Measurements from ENCODE around the gene DPH1.

Gene DPH1

GRCh38 chr17:2061441-2061958, 31.5 kb downstream of the DPH1 start:
- ChIA-PET CTCF (no interaction called here), POLR2A (no interaction called here)
- no peak for DNase-seq (ENCODE audit: extremely low spot score)
- TF ChIP-seq, protein P1, sequence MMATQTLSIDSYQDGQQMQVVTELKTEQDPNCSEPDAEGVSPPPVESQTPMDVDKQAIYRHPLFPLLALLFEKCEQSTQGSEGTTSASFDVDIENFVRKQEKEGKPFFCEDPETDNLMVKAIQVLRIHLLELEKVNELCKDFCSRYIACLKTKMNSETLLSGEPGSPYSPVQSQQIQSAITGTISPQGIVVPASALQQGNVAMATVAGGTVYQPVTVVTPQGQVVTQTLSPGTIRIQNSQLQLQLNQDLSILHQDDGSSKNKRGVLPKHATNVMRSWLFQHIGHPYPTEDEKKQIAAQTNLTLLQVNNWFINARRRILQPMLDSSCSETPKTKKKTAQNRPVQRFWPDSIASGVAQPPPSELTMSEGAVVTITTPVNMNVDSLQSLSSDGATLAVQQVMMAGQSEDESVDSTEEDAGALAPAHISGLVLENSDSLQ (IDR thresholded peaks at IDR 0.05): no peak
- TF ChIP-seq CTBP1 (IDR thresholded peaks at IDR 0.05; ENCODE audit: borderline replicate concordance) (no peak), FOXA1 (IDR thresholded peaks at IDR 0.05) (no peak), HDGF (IDR thresholded peaks at IDR 0.05; ENCODE audit: borderline replicate concordance) (no peak), TARDBP (IDR thresholded peaks at IDR 0.05) (no peak), ELF4 (IDR thresholded peaks at IDR 0.05) (no peak)

DNA sequence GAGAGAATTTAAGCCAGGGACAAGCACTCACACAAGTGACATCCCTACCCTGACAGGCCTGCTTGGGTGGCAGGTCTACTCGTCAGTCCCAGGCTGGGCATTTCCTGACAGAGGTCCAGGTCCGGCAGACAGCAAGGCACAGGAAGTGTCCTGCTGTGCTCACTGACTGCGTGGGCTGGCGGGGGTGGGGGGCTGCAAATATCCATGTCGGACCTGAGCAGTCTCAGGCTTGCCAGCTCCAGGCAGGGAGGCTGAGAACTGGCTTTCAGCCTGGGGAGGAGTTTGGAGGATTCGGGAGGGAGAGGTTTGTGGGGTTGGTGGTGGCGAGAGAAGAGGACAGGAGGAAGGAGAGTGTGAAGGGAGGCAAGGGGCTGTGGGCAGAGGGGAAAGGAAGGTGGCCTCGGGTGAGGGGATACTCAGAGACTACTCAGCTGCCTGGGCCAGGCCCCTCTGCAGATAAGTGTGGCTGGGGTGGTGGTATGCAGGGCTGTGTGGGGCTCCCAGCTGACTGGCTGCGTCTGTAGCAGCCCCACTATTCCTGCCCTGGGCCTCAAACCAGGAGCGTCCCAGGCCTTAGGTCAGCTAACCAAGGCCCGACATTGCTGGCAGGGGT, 32.7 kb downstream of the DPH1 start:
- no peak for DNase-seq (ENCODE audit: extremely low spot score)
- ChIA-PET POLR2A (no interaction called here), CTCF (interaction anchor here (0.6 kb wide), 1 partner anchor 94 kb away, joined by 3 read pairs; no protein-coding TSS in a partner anchor)
- TF ChIP-seq FOXK2 (IDR thresholded peaks at IDR 0.05) (no peak), BHLHE40 (IDR thresholded peaks at IDR 0.05; ENCODE audit: borderline replicate concordance) (no peak), SUZ12 (IDR thresholded peaks at IDR 0.05) (no peak), FOXA1 (IDR thresholded peaks at IDR 0.05) (no peak), ARNT (IDR thresholded peaks at IDR 0.05) (no peak), L3MBTL2 (conservative IDR thresholded peaks at IDR 0.05) (no peak), HDGF (IDR thresholded peaks at IDR 0.05; ENCODE audit: borderline replicate concordance) (no peak), SP1 (IDR thresholded peaks at IDR 0.05) (no peak), ZNF384 (IDR thresholded peaks at IDR 0.05) (no peak), CTBP1 (IDR thresholded peaks at IDR 0.05; ENCODE audit: borderline replicate concordance) (no peak)
- TF ChIP-seq, protein P1 (IDR thresholded peaks at IDR 0.05): no peak

GRCh38 chr17:2063261-2064146, 33.6 kb downstream of the DPH1 start:
- ChIA-PET POLR2A (no interaction called here), CTCF (interaction anchor here (0.6 to 1.0 kb wide), 4 partner anchors 9 to 185 kb away, joined by 3 to 4 read pairs (median 3); partner anchors contain the start of gene HIC1)
- no peak for TF ChIP-seq LEF1 (IDR thresholded peaks at IDR 0.05; ENCODE audit: borderline replicate concordance)
- TF ChIP-seq FOXM1 (IDR thresholded peaks at IDR 0.05; ENCODE audit: borderline replicate concordance): no peak
- TF ChIP-seq, protein P1 (IDR thresholded peaks at IDR 0.05): no peak
- no peak for TF ChIP-seq HDGF (IDR thresholded peaks at IDR 0.05; ENCODE audit: borderline replicate concordance)
- TF ChIP-seq SP1 (IDR thresholded peaks at IDR 0.05): no peak
- no peak for TF ChIP-seq BHLHE40 (IDR thresholded peaks at IDR 0.05; ENCODE audit: borderline replicate concordance)
- TF ChIP-seq CTBP1 (IDR thresholded peaks at IDR 0.05; ENCODE audit: borderline replicate concordance): no peak
- no peak for TF ChIP-seq L3MBTL2 (conservative IDR thresholded peaks at IDR 0.05)
- no peak for TF ChIP-seq ARNT (IDR thresholded peaks at IDR 0.05)
- TF ChIP-seq ELF4 (IDR thresholded peaks at IDR 0.05): no peak
- no peak for TF ChIP-seq ZNF384 (IDR thresholded peaks at IDR 0.05)
- TF ChIP-seq NFRKB (IDR thresholded peaks at IDR 0.05): no peak
- TF ChIP-seq FOXA1 (IDR thresholded peaks at IDR 0.05): no peak
- TF ChIP-seq FOXK2 (IDR thresholded peaks at IDR 0.05): no peak
- no peak for TF ChIP-seq SUZ12 (IDR thresholded peaks at IDR 0.05)
- TF ChIP-seq TARDBP (IDR thresholded peaks at IDR 0.05): no peak
- DNase-seq (ENCODE audit: extremely low spot score): no peak

DNA sequence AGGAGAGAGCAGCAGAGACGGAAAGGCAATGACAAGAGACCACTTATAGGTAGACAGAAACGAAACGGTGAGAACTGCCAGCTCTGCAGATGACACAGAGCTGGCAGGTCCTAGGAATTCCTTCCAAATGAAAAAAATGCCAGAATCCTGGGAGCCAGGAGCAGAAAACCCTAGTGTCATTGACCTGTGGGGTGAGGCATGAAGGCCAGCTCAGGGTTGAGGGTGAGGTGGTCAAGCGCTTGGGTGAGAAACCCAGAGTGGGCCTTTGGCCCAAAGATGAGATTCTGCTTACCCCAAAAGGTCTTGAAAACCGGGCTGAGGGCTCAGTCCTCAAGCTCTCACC, 34.2 kb downstream of the DPH1 start:
- CTCF ChIA-PET: interaction anchor here (0.6 to 1.0 kb wide), 4 partner anchors 10 to 184 kb away, joined by 3 to 4 read pairs (median 4); partner anchors contain the start of gene HIC1

DNA sequence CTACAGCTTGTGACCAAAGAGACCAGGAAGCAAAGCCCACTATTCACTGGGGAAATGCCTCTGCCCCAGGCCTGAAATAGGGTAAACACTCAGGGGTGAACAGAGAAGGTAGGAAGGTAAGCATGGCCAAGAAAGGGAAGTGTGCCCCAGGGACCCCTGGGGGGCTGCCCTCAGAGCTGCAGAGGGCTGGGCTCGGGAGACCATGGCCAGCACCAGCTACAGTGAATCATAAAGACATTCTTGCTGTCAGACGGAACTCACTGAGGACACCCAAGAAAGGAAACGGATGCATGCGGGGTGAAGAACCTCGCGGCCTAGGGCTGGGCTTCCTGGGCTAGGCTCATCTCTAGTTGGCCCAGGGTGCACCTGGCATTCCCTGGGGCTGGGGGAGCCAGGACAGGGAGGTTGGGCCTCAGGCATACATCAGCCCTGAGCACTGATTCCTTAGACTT, 34.6 kb downstream of the DPH1 start:
- TF ChIP-seq TARDBP (IDR thresholded peaks at IDR 0.05) (no peak), ELF4 (IDR thresholded peaks at IDR 0.05) (no peak), BHLHE40 (IDR thresholded peaks at IDR 0.05; ENCODE audit: borderline replicate concordance) (no peak), FOXA1 (IDR thresholded peaks at IDR 0.05) (no peak), FOXM1 (IDR thresholded peaks at IDR 0.05; ENCODE audit: borderline replicate concordance) (no peak), ZNF384 (IDR thresholded peaks at IDR 0.05) (no peak), SUZ12 (IDR thresholded peaks at IDR 0.05) (no peak)
- ChIA-PET CTCF (interaction anchor here (0.9 to 1.0 kb wide), 3 partner anchors 10 to 81 kb away, joined by 3 to 4 read pairs (median 4); partner anchors contain the start of gene HIC1), POLR2A (no interaction called here)
- DNase-seq (ENCODE audit: extremely low spot score): no peak

More for the DNA sequence above, 34.2 kb downstream of the DPH1 start:
- no peak for DNase-seq (ENCODE audit: extremely low spot score)
- POLR2A ChIA-PET: no interaction called here
- TF ChIP-seq HDGF (IDR thresholded peaks at IDR 0.05; ENCODE audit: borderline replicate concordance): no peak
- no peak for TF ChIP-seq FOXK2 (IDR thresholded peaks at IDR 0.05)
- TF ChIP-seq TARDBP (IDR thresholded peaks at IDR 0.05): no peak
- TF ChIP-seq ARNT (IDR thresholded peaks at IDR 0.05): no peak
- TF ChIP-seq FOXM1 (IDR thresholded peaks at IDR 0.05; ENCODE audit: borderline replicate concordance): no peak
- no peak for TF ChIP-seq SUZ12 (IDR thresholded peaks at IDR 0.05)
- TF ChIP-seq ZNF384 (IDR thresholded peaks at IDR 0.05): no peak

All from HEK293T (cell line).